ENCODE results near the gene HNRNPD. TPM values are rescaled to one million over a fixed set of nuclear protein-coding genes. Genes with fewer than 3 reads are reported as not detected.

Gene HNRNPD
- total and polyA plus RNA-seq, 2 of the 8 experiments (the other 6 are each of a cell fraction or from before 2014, with no cell fraction given) = 118 to 646 TPM

DNA sequence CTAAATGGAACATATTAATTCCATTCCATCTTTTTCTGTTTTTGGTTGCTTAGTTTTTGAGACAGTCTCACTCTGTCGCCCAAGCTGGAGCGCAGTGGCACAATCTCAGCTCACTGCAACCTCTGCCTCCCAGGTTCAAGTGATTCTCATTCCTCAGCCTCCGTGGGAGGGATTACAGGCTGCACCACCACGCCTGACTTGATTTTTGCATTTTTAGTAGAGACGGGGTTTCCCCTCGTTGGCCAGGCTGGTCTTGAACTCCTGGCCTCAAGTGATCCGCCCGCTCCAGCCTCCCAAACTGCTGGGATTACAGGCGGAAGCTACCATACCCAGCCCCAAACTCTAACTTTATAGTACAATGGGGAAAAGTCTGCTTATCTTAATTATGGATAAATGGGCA, 11.2 kb downstream of the HNRNPD start:
- Histone ChIP-seq H3K4ac (replicated peaks; ENCODE audit: insufficient read length, low read depth, low read length) (no peak overlapping the region), H3K14ac (ENCODE audit: insufficient read length) (no peak overlapping the region), H3K56ac (replicated peaks; ENCODE audit: insufficient read length, low read depth, low read length) (no peak overlapping the region), H3K18ac (ENCODE audit: extremely low read depth, low read length) (no peak overlapping the region), H3K36me3 (ENCODE audit: control insufficient read depth in 2 of 4, insufficient read depth in 4 of 4, low read length in 3 of 4) (peaks cover 11 to 54% (median 15%) of the 10 kb centered on the region in 4 experiments), H4K91ac (replicated peaks; ENCODE audit: insufficient read length, low read length) (no peak overlapping the region), H3K9me3 (ENCODE audit: insufficient read depth in 2 of 2, low read depth in 1 of 2, low read length in 1 of 2) (no peaks in the 10 kb centered on the region), H3K4me3 (ENCODE audit: extremely low read depth in 1 of 4, insufficient read depth in 2 of 4, low read depth in 3 of 4, low read length in 4 of 4) (no peak overlapping the region), H3K79me2 (ENCODE audit: control insufficient read depth in 1 of 2, insufficient read depth in 2 of 2, low read length in 2 of 2) (peaks cover 40 to 100% of the 10 kb centered on the region in 2 experiments), H2BK12ac (ENCODE audit: low read depth, low read length) (no peak overlapping the region), H2AFZ (ENCODE audit: low read length) (no peak overlapping the region), H2BK5ac (ENCODE audit: low read depth, low read length) (no peak overlapping the region), H3K23ac (ENCODE audit: insufficient read length) (no peak overlapping the region), H3K4me2 (ENCODE audit: insufficient read depth in 1 of 2, low read depth in 2 of 2, low read length in 2 of 2) (no peak overlapping the region), H3K23me2 (ENCODE audit: low read depth, low read length) (no peaks in the 10 kb centered on the region), H2BK120ac (replicated peaks; ENCODE audit: low read depth, low read length) (no peak overlapping the region), H2BK20ac (ENCODE audit: low read length) (no peak overlapping the region), H4K20me1 (replicated peaks in 1 of 2; ENCODE audit: control insufficient read depth in 1 of 2, insufficient read depth in 2 of 2, low read length in 2 of 2) (peaks cover 28 to 45% of the 10 kb centered on the region in 2 experiments), H3K27me3 (replicated peaks in 1 of 4; ENCODE audit: control insufficient read depth in 3 of 4, extremely low read depth in 1 of 4, insufficient read depth in 3 of 4, low read length in 3 of 4) (peaks cover 0 to 1% (median 0%) of the 10 kb centered on the region in 4 experiments; a peak in 1 of 7 replicates), H3K9ac (replicated peaks in 1 of 4; ENCODE audit: extremely low read depth in 1 of 4, low read depth in 3 of 4, low read length in 3 of 4) (no peak overlapping the region), H3K4me1 (replicated peaks in 1 of 4; ENCODE audit: control insufficient read depth in 3 of 4, insufficient read depth in 4 of 4, low read length in 3 of 4) (no peaks in the 10 kb centered on the region; a peak in 2 of 7 replicates), H4K8ac (ENCODE audit: extremely low read depth, insufficient read depth, low read length) (no peak overlapping the region), H3K79me1 (ENCODE audit: low read depth, low read length) (no peaks in the 10 kb centered on the region), H4K5ac (ENCODE audit: insufficient read length, low read depth, low read length) (no peak overlapping the region), H3K27ac (ENCODE audit: low read depth, low read length) (no peak overlapping the region), H2BK15ac (ENCODE audit: low read length) (no peak overlapping the region), H2AK5ac (ENCODE audit: low read depth, low read length) (no peak overlapping the region)
- ChIA-PET CTCF (ENCODE audit: partially characterized antibody) (interaction anchor here (1.1 to 3.7 kb wide), 3 partner anchors 9 to 94 kb away, joined by 3 to 12 read pairs (median 8); no protein-coding TSS in a partner anchor), POLR2A (ENCODE audit: partially characterized antibody) (interaction anchor here (0.7 to 9.1 kb wide), 11 partner anchors 7 to 561 kb away, joined by 3 to 104 read pairs (median 6); partner anchors contain the start of genes ENOPH1, HNRNPD and HNRNPDL)
- FAIRE-seq = no peak
- 80% methylated on average over 9 of the region's 9 CpGs; no CpG with 5 or more reads in 1 of the 2 experiments for WGBS, 2 experiments (ENCODE audit: extremely low coverage in 1 of 2, insufficient coverage in 1 of 2, insufficient read length in 1 of 2, insufficient replicate concordance in 2 of 2, low coverage in 1 of 2, low lambda C conversion rate in 2 of 2, missing lambda C conversion rate in 1 of 2)
- TF ChIP-seq SUZ12 (IDR thresholded peaks at IDR 0.05; ENCODE audit: low read length) (no peak), POLR2AphosphoS5 (IDR thresholded peaks at IDR 0.05; ENCODE audit: low read depth, low read length) (peak; percentile 17; the same call in 1 of the 2 replicates), TEAD4 (IDR thresholded peaks at IDR 0.05; ENCODE audit: low read depth, low read length) (no peak), POU5F1 (IDR thresholded peaks at IDR 0.05; ENCODE audit: low read depth, low read length) (no peak), NRF1 (IDR thresholded peaks at IDR 0.05; ENCODE audit: low read depth, low read length) (no peak)
- no peak for DNase-seq (ENCODE audit: low read depth in 1 of 2, low spot score in 2 of 2)

Measured in H1 (cell line).